Measurements from ENCODE around the gene AFF1. TPM values are rescaled to one million over a fixed set of nuclear protein-coding genes. Genes with fewer than 3 reads are reported as not detected.

Gene AFF1
- total RNA-seq, 1 donor from 2014 or later = 90.6 TPM

- intact Hi-C loops (cut with DNase I) = no loop called here
- no peak for TF ChIP-seq CTCF (IDR thresholded peaks at IDR 0.05)
- H3K4me3 ChIP-seq = no peak overlapping the region
- H3K27ac ChIP-seq = peak overlapping the region; percentile 36
- peaks cover 79% of the 10 kb centered on the region for H3K4me1 ChIP-seq
- no peaks in the 10 kb centered on the region for H3K27me3 ChIP-seq (ENCODE audit: low read depth)
- no peaks in the 10 kb centered on the region for H3K36me3 ChIP-seq
- no peaks in the 10 kb centered on the region for H3K9me3 ChIP-seq
- peak in 1 of 2 donors; percentile 11 for ATAC-seq
- DNase-seq = no peak
These were observed 120.5 kb downstream of the AFF1 start for GRCh38 chr4:87055311-87055710.

GRCh38 chr4:87056881-87057280 is 122.1 kb downstream of the AFF1 start:
- Histone ChIP-seq H3K9me3 (no peaks in the 10 kb centered on the region), H3K36me3 (no peaks in the 10 kb centered on the region), H3K4me1 (peaks cover 79% of the 10 kb centered on the region), H3K27me3 (ENCODE audit: low read depth) (no peaks in the 10 kb centered on the region), H3K27ac (peak overlapping the region; percentile 56), H3K4me3 (no peak overlapping the region)
- no peak for DNase-seq
- no peak for TF ChIP-seq CTCF (IDR thresholded peaks at IDR 0.05)
- no peak for ATAC-seq
- intact Hi-C loops (cut with DNase I) = no loop called here

- peak; percentile 62 to 64 for ATAC-seq
- H3K27ac ChIP-seq = peak overlapping the region; percentile 56
- H3K4me3 ChIP-seq = no peak overlapping the region
- DNase-seq = no peak
- H3K4me1 ChIP-seq = peaks cover 75% of the 10 kb centered on the region
- intact Hi-C loops (cut with DNase I) = no loop called here
- H3K27me3 ChIP-seq (ENCODE audit: low read depth) = no peaks in the 10 kb centered on the region
- H3K36me3 ChIP-seq = peaks cover 7% of the 10 kb centered on the region
- TF ChIP-seq CTCF (IDR thresholded peaks at IDR 0.05) = no peak
- no peaks in the 10 kb centered on the region for H3K9me3 ChIP-seq
These were observed 123.1 kb downstream of the AFF1 start for GRCh38 chr4:87057835-87058355.

GRCh38 chr4:87058356-87059073 is 123.7 kb downstream of the AFF1 start:
- Histone ChIP-seq H3K4me3 (no peak overlapping the region), H3K36me3 (peaks cover 7% of the 10 kb centered on the region), H3K9me3 (no peaks in the 10 kb centered on the region), H3K4me1 (peaks cover 68% of the 10 kb centered on the region), H3K27me3 (ENCODE audit: low read depth) (no peaks in the 10 kb centered on the region), H3K27ac (peak overlapping the region; percentile 56)
- ATAC-seq (peak; percentile 78 to 88), DNase-seq (peak; percentile 59)
- peak; percentile 38 for TF ChIP-seq CTCF (IDR thresholded peaks at IDR 0.05)
- intact Hi-C loops (cut with DNase I) = no loop called here

GRCh38 chr4:87060957-87061356 is 126.1 kb downstream of the AFF1 start:
- TF ChIP-seq CTCF (IDR thresholded peaks at IDR 0.05) = no peak
- DNase-seq (no peak), ATAC-seq (no peak)
- H3K9me3 ChIP-seq = no peaks in the 10 kb centered on the region
- H3K27me3 ChIP-seq (ENCODE audit: low read depth) = no peaks in the 10 kb centered on the region
- H3K36me3 ChIP-seq = peaks cover 12% of the 10 kb centered on the region
- intact Hi-C loops (cut with DNase I) = no loop called here
- no peak overlapping the region for H3K27ac ChIP-seq
- H3K4me1 ChIP-seq = peaks cover 44% of the 10 kb centered on the region
- no peak overlapping the region for H3K4me3 ChIP-seq

Measured in lower lobe of right lung (tissue), 2 donors.